OCI-M2 (cell line): ENCODE measurements around the gene CHST6.
A peak's percentile ranks its signal among the peaks of the same experiment; 100 is the strongest.
"Not testable (repeated sequence)": the region's sequence is repeated elsewhere in the genome, so short reads cannot be mapped to it uniquely, and the experiment has no call there.

Experiments
- DNase-seq: peaks from one replicate; lab custom pipeline; 2025; ENCODE audit not compliant: unreplicated experiment; lab: John Stamatoyannopoulos, UW

Gene CHST6

DNA sequence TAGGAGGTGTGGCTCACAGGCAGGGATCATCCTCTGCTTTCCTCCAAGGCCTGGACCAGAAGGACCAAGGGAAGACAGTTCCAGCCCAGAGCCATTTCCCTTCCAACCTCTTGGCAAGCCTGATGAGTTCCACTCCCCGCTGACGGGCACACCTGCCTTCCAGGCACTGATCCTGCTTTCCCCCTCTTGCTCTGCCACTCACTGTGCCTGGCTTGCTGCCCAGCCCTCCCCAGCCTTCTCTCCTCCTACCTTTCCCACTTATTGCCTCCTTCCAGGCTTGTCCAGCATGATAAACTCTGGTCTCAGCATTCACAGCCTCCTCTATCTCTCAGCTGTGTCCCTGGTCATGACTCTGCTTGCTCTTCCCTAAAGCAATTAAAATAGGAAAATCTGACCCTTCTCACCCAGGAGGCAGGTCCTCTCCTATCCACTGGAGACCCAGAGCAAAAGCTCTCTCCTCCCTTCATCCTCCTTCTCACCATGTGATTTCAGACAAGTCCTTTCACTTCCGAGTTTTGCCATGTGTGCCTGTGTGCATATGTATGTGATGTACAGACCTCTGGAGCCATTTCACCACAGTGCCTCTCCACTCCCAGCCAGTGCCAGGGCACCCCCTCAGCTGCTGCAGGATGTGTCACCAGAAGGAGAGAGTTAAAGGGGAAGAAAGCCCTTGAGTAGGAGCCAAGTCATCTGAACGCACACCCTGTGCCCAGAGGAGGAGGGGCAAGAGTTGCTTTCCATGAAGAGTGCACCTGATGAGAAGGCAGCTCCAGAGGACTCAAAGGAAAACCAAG is 17.4 kb downstream of the CHST6 start:
- DNase-seq = no peak

DNA sequence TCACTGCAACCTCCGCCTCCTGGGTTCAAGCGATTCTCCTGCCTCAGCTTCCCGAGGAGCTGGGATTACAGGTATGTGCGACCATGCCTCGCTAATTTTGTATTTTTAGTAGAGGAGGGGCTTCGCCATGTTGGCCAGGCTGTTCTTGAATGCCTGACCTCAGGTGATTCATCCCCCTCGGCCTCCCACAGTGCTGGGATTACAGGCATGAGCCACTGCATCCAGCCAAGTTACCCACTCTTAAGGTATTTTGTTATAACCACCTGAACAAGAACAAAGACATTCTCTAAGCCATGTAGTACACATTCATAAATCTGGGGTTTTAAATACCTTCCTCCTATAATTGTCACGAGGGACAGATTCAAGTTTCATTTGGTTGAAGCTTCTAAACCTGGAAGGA is 18.4 kb downstream of the CHST6 start:
- DNase-seq = no peak

DNA sequence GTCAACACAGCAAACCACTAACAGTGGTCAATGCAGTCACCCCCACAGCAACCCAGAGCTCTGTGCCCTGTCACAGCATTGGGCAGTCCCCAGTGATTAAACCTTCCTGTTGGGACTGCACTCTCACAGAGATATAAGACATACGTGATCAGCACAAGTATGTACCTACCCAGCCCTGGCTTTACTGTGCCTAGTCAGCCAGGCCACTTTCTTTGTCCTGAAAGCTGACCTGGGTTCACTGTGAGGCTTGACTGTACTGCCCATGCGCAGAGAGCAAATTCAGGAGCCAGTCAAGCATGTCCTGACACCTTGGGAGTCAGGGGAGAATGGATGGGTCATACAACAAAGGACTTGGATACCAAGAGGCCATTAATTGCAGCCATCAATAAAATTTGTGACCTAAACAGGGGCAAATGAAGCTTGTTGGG is 19.8 kb downstream of the CHST6 start:
- no peak for DNase-seq

DNA sequence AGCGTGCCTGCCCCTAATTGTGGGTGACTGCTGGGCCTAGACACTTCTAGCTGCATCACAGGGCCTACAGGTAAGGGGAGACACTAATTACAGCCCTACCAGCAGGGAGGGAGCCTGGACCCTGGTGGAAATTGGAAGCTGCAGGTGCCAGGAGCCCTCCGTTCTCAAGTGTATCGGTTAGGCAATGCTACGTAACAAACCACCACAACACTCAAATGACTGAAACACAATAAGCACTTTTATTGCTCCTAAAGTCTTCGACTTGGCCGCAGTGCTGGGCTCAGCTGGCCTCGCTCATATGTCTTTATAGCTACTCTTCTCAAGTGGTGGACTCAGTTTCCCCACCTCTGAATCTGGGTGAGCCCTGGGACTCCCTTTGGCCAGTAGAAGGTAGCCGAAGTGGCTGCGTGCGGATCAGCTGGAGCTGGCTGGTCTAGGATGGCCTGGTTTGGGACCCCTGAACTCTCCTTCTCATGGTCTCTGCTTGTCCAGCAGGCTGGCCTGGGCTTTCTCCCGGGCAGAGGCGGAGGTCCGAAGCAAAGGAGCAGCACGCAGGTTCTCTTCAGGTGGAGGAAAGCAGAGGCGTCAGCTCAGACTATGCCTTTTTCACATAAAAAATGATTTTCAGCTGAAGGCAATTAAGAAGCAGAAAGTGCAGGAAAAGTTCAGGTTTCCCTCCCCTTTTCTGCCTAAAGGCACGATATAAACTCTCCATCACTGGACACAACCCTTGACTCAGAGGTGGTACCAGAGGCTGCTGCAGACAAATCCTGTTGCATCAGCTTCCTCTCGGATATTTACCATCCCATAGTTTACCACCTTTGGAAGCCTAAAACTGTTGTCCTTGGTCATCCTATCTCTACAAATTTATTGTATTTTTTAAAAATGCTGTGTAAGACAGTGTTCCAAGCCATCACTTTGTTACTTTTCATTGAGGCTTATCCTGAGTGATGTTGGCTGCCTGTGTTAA is 22.0 kb downstream of the CHST6 start:
- DNase-seq = no peak

DNA sequence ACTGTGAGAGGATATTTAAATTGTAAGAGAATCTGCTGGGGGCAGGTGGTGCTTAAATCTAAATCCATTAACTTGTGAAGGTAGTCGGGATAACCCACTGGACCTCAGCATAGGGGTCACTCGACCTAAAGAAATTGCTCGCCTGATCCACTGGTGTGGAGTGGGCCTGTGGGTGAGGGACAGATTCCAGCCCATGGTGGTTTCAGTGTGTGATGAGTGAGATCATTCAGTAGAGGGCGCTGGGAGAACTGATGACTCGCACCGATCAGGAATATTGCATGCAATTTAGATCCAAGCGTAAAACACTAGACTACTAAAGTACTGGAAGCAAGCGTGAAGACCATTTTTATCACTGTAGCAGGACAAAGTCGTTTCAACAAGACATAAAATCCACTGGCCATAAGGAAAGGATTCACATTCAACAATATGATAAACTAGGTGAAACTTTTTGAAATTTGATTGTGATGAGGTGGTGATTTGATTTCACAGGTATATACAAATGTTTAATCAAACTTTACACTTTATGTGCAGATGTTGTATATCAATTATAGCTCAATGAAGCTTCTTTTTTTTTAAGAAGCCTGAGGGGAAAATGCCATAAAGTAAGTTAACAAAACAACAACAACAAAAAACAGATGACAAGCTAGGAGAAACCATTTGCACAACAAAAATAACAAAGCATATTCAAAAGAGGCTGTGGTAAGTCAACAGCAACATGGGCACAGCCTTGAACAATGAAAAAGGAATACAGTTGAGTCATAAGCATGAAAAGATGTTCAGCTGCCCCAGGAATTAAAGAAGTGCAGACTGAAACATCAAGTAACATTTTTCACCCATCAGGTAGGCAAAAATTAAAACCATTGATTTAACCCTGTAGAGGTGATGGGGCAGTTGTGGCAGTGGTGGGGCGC is 23.3 kb downstream of the CHST6 start:
- no peak for DNase-seq

DNA sequence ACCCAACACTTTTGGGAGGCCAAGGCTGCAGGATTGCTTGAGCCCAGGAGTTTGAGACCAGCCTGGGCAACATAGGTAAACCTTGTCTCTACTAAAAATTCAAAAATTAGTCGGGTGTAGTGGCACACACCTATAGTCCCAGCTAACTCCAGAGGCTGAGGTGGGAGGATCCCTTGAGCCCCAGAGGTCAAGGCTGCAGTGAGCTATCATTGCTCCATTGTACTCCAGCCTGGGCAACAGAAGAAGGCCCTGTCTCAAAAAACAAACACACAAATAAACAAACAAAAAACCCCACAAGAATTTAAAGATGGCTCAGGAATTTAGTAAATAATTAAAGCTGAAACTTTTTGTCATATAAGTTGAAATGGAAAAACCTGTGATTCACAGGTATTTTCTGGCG is 28.5 kb downstream of the CHST6 start:
- DNase-seq = no peak

DNA sequence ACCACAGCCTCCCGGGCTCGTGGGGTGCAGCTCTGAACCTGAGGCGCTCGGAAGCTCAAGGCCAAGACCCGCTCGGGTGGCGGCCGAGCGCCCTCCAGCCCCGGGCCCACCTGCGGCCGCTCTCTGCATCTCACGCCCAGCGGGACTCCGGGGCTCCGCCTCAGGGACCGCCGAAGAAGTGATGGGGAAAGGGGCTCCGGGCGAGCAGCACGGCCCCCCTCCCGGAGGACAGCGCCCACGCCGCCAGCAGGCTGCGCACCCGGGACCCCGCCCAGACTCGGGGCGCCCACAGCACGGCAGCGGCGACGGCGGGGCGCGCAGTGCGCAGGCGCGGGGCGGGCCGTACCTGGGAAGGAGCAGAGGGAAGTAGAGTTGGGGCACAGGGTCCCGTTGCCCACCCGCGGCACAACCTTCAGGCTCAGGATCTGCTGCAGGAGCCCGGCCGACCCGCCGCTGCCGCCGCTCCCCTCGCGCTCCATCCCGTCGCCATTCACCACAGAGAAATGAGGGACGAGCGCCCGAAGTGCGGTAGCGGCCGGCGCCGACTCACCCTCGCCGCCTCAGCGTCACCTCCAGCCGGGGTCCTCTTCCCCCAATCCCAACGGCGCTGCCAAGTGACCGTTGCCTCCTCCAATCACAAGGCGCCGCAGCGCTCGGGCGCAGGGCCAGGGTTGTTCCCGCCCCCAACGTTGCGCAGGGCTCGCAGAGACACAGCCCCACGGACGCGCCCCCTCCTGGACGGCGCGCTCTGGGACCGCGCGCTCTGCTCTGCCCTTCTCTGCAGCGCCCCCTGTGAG is 30.9 kb downstream of the CHST6 start, which contains the start of gene TMEM170A:
Gene TMEM170A (minus strand): TSS at position 568 of the 797 bp plus-strand sequence. CDS start 89 bp downstream, at position 479.
- DNase-seq = peak; percentile 74

DNA sequence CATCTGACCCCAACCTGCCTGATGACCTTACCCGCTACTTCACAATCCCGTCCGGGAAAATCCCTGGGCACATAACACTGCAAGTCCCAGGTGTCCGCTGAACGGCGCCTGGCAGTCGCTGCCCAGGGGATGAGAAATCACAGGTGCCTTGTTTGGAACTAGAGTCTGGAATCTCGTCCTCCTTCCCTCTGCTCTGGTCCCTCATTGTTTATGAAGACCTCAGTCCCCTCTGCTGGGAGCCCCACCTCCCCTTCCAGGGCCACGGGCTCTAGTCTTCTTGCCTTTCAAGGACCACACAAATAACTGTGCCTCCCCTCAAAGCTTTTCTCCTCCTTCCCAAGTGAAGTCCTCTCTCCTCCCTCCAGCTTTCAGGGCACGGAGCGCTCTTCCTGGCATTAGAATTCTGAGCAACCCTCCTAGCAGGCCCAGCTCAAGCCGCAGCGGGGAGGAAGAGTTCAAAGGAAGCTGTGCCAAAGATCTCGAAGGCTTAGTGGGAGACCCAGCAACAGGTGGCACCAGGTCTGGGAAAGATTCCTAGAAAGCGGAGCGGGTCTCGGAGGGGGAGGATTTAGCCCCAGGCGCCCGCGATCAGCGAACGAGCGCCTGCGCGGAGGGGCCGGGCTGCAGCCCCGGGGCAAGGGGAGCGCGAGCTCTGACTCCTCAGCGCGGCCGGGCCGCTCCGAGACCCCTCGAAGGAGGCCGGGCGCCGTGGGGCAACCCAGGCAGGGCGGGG is 31.7 kb downstream of the CHST6 start:
- DNase-seq = not testable (repeated sequence)

DNA sequence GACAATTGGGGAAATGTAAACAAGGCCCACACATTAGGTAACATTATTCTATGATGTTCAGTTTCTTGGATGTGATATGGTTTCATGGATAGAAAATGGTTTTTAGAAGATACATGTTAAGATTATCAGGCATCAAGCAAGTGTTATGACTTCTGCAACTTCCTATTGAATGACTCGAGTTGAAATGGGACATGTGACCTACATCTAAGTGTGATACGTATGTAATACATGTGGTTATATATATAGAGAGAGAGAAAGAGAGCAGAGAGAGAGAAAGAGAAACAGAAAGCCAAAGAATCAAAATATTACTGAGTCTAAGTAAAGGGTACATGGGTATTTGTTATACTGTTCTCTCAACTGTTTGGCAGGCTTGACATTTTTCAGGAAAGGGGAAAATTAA is 32.4 kb downstream of the CHST6 start:
- no peak for DNase-seq

DNA sequence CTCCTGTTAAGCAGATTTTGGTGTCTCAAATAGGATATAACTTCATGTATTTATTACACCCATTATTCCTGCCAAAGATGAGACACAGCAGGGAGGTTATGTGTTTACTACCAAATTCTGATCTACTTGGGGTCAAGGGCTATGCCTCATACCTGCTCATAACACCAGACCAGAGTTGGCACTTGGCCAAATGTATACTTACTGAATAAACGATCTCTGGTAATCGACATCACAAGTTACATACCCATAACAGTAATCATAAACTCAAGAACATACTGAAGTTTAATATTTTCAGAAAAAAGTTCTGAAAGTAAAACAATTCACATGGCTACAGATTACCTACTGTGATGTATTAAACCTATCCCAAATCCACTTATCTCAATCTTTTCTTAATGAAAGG is 33.7 kb downstream of the CHST6 start:
- no peak for DNase-seq

DNA sequence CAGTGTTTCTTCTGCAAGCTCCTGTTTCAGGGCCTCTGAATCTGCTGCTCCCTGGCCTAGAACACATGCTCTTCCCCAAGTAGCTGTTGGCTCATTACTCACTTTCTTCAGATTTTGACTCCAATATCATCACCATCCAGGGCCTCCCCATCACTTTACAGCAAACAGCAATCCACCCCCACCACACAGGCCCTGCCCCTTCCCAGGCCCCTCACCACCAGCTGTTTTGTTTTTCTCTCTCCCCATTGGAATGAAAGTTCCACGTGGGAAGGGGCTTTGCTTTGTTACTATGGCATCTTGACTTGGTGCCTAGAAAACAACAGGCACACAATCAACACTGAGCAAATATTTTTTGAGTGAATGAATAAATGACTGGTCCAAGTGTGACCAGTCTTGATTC is 34.8 kb downstream of the CHST6 start:
- no peak for DNase-seq

DNA sequence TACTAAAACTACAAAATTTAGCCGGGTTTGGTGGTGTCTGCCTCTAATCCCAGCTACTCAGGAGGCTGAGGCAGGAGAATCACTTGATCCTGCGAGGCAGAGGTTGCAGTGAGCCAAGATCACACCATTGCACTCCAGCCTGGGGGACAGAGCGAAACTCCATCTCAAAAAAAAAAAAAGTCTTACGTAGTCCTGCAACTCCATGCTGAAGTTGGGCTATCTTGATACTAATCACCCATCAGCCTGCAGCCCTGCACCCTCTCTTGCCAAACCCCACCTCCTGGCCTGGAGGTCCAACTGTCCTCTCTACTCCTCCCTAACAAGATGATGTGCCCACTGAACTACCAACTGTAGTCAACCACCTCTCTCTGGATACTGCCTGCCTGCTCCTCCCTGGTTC is 35.5 kb downstream of the CHST6 start:
- no peak for DNase-seq

DNA sequence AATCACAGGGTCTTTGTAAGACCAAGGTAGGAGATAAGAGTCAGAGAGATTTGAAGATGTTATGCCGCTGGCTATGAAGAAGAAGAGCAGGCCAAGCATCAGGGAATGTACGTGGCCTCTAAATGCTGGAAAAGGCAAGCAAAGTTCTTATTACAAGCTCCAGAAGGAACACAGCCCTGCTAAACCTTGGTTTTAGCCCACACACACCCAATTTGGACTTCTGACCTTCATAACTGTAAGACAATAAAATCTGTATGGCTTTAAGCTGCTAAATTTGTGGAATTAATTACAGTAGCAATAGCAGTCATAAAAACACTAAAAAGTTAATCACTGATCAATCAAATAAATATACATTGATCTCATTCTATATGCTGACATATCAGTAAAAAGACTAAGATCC is 36.8 kb downstream of the CHST6 start:
- DNase-seq = no peak

DNA sequence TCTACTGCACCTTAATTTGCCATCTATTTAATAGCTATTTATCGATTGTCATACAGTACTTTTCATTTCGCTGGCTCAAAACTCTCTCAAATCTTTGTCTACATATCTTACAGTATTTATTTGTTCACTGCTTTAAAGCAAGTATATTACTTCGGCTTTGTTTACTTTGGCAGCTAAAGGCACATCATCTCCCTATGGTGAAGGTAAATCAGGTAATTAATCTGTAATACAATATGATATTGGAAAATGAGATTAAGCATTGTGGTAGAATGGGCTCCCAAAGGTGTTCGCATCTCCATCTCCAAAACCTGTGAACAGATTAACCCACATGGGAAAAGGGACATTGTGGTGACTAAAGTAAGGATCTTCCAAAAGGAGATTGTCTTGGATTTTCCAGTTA is 37.2 kb downstream of the CHST6 start:
- DNase-seq = no peak

DNA sequence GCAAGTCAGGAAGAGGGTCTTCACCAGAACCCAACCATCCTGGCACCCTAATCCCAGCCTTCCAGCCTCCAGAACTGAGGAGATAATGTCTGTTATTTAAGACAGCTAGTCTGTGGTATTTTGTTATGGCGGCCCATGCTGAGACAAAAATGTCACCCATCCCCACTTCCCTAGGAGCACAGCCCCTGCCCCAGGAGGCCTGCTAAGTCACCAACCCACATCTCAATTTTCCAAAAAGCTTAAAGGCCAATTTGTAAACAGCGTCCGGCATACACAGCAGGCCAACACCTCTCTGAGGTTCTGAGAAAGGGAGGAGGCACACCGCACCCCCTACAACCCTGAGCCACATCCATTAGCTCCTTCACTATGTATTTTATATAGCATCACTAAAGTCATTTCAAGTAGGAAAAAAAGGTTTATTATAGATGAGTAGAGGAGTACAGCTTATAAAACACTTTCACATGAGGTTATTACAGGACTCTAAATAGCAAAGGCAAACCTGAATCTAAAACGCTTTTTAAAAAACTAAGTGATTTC is 37.7 kb downstream of the CHST6 start:
- DNase-seq = no peak

DNA sequence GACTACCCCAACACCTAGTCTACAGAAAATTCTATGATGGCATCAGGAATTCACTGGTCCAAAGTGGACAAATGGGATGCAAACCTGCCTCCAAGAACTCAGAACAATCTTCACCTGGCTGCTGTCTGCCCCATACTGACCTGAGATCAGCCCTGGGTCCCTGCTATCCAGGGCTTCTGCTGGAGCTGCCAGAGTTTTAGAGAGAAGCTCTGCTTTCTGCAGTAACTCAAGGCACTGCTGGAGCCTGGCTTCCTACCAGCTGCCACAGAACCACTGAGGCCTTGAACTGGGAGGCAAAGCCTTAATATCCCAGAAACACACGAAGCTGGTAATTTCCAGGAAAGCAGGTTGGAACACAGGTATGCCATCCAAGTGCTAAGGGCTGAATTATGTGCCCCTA is 38.3 kb downstream of the CHST6 start:
- no peak for DNase-seq

DNA sequence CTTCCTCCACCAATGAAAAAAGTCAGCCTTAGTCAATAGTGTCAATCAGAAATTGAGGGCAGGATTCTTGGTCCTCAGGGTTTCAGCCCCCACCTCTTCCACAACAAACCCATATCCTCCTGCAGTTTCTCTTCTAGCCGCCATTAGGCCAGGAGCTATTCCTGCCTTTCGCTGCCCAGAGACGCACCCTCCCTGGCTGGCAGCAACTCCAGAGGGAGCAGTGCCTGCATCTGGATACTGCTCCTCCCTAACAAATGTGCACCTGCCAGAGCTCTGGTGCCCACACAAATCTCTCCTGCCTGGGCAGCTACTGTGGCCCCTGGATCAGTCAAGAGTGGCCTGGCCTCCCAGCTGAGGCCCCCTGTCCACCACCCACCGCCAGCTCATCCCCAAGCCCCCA is 38.8 kb downstream of the CHST6 start:
- not testable (repeated sequence) for DNase-seq

DNA sequence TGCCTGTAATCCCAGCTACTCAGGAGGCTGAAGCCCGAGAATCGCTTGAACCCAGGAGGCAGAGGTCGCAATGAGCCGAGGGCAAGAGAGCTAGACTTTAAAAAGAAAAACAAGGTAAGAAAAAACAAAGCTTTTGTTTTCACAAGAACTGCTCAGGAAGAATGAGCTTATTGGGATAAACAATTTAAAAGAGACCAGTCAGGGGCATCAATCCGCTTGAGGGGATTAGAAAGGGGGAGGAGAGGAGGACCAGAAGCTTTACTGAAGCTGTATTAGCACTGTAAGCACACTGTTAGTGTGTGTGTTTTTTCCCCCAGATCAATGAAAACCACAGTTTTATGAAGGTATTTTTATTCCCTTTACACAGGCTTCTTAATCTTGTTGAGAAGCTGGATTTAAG is 39.6 kb downstream of the CHST6 start:
- DNase-seq = no peak
